SHP77 treated with DMSO at 0.1 percent for 48 hours (cell line): ENCODE measurements around the gene GRIP2.

Source experiments
- DNase-seq: peaks from one replicate; lab custom pipeline; 2025; lab: John Stamatoyannopoulos, UW

The GRIP2 gene

DNA sequence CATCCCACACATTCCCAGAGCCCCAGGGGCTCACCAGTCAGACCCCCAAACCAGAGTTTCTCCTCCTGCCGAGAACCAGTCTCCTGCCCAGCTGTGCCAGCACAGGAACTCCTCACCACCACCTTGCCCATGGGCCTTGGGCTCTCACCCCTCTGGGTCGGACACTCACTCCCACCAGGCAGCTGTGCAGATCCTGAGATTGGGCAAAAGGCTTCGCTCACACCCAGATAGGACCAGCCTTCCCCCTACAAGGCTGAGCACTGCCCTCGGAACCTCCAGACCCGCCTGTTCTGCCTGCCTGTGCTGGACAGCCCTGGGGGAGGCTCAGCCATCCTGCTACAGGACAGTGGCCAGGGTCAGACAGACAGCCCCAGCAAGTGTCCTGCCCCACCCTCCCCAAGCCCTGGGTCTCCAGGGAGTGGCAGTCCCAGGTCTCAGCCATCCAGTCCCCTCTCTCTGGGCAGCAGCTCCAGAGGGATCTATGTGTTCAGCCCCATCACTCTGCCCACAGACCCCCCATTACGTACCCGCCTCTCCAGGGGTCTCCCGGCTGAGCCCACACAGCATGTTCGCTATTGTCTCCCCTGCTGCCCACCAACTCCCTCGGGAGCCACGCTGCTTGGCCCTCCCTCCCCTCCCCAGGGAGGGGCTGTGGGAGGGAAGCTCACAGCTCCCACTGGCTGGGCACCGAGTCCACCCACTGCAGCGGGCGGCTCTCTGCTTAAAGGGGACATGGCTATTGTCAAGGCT is at the start of gene GRIP2:
GRIP2 (minus strand) TSS at position 601 of the 750 bp plus-strand sequence; CDS start at position 567, 34 bp downstream.
- no peak for DNase-seq

DNA sequence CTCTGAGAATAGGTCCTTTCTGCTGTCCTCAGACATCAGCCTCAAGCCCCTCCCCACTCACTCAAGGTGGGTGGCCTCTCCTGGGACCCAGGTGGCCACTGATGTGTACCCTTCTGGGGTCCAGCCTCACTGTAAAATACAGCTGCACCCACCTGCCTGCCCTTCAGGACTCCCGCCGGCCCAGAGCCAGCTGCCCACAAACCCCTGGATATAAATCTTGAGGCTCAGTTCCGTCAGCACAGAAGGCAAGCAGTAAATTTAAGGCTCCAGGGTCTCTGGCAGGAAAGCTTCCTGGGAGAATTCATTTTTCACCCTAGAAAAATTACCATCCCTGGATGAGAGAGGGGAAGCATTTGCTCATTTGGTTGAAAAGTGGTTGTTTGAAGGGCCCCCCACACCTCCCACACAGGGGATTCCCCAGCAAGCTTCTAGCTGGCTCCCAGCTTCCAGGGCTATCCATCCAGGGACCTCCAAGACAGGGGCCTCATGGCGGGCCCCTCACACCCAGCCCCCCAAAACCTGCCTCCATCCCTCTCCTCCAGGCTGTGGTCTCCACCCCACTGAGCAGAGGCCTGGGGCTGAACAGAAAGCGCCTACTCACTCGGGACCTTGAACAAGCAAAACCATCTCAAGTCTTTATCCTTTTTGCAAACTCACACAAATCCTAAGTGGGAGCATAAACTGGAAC is 48.4 kb upstream of the GRIP2 start:
- no peak for DNase-seq

DNA sequence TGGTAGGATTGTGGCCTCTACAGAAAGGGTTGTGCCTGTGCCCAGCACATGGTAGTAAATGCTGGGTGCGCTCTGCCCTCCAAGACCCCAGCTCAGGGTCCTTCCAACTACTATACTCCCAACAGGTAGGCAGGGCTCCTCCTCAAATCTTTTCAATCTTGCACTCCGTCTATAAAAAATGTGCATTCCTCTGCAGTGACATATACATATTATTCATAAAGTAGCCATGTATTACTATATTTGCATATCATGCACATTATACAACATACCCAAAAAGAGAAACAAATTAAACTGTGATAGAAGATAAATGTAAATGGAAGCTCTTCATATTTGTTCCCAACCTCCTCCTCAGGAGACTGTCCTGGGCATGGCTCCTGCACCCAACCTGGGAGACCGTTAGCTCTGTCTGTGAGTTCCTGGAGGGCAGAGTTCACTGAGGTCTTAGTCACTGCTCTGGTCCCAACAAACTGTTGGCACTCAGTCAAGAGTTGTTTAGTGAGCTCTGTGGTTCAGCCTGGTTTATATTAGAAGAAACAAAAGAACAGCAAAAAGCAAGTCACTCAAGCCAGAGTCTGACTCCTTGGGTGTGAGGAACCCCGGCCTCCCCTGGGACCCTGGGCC is 47.7 kb upstream of the GRIP2 start:
- DNase-seq = no peak

GRCh38 chr3:14586611-14587010 is 46.5 kb upstream of the GRIP2 start:
- no peak for DNase-seq

GRCh38 chr3:14583548-14584091 is 43.5 kb upstream of the GRIP2 start:
- DNase-seq = no peak

DNA sequence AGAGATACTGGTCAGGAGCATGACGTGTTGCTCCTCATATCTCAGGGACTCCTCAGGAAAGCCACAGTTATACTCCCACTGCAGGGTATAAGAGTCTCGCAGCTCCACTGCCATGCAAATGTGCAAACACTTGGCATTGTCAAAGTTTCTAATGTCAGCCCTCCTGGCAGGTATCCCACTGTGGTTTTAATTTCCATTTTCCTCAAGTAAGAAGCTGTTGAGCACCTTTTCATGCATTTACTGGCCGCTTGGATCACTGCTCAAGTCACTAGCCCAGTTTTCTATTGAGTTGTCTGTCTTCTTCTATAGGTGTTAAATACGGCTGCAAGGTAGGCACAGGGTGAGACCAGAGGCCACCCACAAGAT is 41.9 kb upstream of the GRIP2 start:
- DNase-seq = no peak

DNA sequence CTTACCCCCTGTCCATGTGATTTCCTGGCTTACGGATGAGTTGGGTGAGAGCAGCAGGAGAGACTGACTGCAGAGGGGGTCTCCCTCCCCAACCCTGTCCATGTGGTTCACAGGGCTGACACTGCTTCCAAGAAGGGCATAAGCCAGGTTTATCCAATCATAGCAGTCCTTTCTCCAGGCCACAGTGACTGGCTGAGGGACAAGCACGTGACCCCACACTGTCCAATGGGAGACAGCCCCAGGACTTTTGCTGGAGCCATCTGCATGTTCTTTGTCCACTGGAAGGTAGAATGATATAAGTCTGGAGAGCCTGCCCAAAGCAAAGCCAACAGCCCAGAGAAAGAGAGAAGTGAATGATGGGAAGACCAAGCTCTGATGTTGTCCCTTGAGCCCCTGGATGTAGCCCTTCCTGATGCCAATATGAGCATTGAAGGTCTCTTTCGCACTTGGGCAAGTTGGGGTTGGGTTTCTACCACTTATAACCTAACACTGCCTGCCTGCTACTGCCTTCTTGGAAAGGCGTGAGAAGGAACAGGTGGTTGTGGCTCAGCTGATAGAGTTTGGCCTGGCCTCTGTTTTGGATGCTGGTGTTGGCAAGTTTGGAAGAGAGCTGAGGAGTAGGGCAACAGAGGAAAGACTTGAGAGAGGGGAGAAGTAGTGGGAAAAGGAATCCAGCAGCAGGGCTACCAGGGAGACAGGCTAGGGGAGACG is 41.3 kb upstream of the GRIP2 start:
- DNase-seq = no peak

DNA sequence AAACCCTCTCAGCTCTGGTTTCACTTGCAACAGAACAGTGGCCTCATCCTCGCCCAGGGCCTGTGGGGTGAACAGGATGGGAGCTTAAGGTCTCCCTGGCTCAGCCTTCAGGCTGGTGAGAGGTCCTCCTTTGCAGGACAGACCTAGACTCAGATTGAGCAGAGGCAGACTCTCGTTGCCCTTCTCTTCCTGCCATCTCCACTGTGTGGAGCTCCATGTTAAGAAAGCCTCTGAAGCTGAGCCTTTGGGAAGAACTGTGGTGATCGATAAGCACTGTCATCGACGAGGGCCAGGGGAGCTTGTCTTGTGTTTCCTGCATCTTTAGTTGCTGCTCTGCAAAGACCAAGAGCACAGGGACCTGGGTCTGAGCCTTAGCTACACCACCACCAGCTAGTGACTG is 37.8 kb upstream of the GRIP2 start:
- no peak for DNase-seq

- no peak for DNase-seq
Observed at GRCh38 chr3:14576163-14576562, 36.0 kb upstream of the GRIP2 start.

DNA sequence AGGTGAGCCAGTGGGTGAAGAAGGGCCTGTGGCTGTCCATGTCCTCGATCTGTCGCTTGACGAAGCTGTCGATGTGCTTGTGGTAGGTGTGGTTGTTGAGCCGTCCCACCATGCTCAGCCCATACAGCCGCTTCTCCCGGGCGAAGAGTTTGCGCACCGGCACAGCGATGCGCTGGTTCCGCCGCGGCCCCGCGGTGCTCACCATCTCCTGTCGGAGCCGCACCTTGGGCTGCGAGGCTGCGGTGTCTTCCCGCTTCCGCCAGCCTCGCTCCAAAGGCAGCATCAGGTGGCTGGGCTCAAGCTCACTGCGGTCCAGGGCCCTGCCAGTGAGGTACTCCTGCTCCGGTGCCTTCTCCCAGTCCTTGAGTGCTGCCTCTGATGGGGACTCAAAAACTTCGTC is 34.0 kb upstream of the GRIP2 start:
- DNase-seq = no peak

GRCh38 chr3:14573706-14574105 is 33.6 kb upstream of the GRIP2 start:
- no peak for DNase-seq

- DNase-seq = no peak
Observed at GRCh38 chr3:14570864-14571263, 30.7 kb upstream of the GRIP2 start.

DNA sequence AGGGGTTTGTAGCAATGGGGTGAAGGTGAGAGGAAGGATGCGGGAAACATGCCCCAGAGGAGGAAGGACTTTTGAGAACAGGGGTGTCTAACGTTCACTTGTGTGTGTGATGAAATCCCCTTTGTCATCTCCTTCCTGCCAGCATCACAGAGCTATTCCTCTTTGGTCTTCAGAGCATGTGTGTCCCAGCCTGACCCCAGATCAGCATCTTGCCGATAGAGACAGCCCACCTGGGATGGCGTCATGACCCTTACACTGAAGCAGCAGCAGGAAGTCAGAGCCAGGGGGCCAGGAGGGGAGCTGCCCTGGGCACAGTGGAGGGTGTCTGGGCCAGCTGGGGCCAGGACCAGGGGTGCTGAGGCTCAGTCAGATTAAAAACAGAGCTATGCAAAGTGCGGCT is 29.9 kb upstream of the GRIP2 start:
- DNase-seq = no peak

DNA sequence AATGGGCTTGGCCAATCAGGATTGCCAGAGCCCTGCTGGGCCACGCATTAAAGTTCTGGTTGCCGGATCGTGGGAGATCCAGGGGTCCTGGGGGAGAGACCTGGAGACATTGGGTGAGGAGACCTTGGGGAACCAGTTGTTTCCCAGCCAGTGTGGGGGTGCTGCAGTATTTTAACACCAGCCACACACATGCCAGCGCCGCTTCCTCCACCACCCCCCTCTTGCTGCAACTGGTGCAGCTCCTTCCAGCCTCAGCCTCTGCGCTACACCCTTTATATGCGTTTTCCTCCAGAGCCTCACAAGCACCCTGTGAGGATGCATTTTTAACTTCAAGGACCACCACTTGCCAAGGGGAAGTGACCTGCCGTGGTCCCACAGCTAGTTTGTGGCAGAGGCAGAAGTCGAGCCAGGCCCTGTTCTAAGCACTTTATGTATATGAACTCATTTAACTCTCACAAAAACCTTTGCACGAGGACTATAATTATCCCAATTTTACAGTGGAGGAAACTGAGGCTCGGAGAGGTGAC is 29.4 kb upstream of the GRIP2 start:
- DNase-seq = no peak

DNA sequence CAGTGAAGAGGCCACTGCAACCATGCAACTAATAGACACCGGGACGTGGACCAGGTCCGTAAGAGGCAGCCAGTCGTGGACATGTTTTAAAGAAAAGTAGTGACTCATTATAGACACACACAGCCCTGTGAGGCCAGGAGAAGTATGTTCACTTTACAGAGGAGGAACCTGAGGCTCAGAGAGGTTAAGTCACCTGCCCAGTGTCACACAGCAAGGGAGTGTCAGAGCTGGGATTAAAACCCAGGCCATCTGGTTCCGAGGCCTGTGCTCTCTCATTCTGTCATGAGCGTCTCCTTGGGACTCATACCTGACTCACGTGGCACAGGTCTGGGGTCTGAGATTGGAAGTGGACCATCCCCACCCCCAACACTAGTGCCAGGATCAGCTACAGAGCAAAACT is 28.1 kb upstream of the GRIP2 start:
- DNase-seq = no peak

GRCh38 chr3:14566812-14567211 is 26.7 kb upstream of the GRIP2 start:
- DNase-seq = no peak

DNA sequence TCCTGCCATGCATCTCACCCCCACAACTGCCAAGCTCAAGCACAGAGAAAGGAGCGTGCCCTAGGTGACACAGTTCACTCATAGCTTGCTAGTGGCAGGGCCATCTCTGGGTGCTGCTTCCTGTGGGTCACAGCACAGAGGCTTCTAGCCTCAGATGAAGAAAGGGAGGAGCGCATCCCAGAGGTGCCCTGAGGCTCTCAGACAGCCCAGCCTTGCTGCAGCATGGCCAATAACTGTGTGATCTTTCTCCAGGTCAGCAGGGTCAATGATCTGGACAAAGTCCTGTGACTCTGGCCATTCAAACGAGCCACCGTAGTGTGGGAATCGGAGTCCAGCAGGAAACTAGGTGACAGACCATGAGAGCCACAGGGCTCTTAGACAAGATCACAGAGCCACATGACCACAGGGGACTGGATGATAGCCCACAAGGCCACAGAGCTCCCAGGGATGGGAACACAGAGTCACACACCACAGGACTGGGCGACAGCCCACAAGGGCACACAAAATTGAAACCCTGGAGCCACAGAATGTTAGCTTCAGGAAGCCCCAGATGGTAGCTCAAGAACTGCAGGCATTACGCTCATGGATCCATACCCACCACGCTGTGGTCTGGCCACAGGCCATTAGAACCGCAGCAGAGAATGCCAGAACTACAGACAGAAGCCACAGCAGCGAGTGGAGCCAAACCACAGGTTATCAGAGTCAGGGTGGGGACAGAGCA is 25.9 kb upstream of the GRIP2 start:
- no peak for DNase-seq

DNA sequence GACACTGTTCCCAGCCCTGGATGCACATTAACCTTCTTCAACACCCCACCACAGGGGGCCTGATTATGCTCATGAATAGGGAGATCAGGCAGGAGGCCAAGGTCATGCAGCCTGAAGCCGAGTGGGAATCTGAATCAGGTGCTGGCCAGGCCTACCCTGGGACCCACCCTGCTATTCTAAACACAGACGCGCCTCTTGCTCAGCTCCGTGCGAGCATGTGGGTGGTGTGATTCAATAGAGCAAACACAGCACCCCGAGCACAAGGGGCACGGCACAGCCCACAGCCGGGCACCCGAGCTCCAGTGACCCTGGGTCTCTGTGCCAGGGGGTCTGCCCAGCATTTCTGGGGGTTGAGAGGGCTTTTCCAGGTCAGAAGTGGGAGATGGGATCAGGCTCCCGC is 24.6 kb upstream of the GRIP2 start:
- DNase-seq = no peak

DNA sequence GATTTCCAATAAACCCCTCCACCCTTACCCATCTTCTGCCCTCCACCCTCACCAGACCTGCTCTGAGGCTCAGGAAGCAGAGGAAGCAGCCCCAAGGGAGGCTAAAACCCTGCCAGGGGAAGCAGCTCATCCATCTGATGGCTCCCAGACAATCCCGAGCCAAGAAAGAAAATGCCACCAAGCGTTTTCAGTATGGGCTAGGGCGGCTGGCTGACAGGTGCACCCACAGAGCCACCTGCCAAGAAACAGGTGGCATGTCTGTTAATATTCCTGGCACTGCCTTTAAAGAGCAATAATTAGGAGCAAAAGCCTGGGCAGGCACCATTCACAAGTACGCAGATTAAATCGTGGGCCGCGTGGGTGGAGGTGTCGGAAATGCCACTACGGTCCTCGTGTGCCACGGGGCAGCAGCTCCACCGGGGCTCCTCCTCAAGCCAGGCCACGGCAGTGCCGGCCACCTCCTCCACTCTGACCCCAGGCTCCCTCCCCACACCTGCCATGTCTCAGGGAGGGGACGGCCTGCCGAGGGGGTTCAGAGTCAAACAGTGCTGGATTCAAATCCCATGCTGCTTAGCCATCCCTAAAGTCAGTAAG is 23.9 kb upstream of the GRIP2 start:
- DNase-seq = no peak

DNA sequence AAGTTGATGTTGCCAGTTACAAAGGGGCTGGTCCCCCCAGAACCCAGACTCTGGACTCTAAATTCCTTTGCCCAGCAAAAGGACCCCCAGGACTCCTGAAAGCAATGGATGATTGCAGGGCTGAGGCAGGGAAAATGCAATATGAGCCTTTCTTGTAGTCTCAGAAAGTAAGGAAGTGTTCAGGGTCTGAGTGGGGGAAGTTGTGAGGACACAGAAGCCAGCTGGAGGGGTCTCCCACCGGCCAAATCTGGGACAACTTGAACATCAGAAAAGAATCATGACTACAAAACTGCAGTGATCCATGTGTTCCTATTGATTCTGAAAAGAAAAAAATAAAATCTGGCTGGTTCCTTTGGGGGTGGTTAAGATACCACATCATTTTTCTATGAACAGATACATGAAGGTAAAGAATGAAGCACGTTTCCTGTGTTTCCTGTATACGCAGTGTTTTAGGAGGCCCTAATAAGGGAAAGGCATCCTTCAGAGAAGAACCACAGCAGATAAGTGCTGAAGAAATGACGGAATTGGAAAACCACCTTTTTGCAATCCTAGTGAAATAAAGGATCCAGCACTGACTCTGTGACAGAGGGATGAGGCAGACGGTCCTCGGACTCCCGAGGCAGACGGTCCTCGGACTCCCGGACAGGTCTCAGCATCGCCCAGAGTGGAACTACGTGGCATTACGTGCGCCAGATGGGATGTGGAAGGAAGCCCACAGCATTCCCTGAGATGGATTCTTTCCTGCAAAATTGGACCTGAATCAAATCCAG is 22.2 kb upstream of the GRIP2 start:
- no peak for DNase-seq
